ENCODE results near the gene H1-8.

H1-8 gene

DNA sequence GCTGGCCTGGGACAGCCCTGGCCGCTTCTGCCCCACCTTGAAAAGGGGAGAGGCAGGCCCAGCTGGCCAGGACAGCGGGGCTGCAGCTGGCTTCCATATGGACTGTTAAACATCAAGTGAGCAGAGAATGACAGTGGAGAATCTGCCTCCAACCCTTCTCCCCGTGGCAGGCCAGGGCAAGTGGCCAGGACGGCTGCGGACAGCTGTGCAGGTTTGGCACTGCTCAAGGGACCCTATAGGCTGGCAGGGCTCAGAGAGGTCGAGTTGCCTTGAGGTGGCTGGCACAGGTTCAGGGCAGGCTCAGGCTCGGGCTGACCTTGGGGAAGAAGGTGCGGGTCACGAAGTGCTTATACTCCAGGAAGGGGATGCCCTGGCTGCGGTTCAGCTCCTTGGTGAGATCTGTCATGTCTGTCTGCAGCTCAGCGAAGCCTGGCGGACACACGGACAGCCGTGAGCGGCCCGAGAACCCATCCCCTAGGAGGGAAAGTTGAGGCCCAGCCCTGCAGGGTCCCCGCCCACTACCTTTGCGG is 24.3 kb downstream of the H1-8 start:
- TF ChIP-seq, protein P1, sequence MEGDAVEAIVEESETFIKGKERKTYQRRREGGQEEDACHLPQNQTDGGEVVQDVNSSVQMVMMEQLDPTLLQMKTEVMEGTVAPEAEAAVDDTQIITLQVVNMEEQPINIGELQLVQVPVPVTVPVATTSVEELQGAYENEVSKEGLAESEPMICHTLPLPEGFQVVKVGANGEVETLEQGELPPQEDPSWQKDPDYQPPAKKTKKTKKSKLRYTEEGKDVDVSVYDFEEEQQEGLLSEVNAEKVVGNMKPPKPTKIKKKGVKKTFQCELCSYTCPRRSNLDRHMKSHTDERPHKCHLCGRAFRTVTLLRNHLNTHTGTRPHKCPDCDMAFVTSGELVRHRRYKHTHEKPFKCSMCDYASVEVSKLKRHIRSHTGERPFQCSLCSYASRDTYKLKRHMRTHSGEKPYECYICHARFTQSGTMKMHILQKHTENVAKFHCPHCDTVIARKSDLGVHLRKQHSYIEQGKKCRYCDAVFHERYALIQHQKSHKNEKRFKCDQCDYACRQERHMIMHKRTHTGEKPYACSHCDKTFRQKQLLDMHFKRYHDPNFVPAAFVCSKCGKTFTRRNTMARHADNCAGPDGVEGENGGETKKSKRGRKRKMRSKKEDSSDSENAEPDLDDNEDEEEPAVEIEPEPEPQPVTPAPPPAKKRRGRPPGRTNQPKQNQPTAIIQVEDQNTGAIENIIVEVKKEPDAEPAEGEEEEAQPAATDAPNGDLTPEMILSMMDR (IDR thresholded peaks at IDR 0.05): no peak

DNA sequence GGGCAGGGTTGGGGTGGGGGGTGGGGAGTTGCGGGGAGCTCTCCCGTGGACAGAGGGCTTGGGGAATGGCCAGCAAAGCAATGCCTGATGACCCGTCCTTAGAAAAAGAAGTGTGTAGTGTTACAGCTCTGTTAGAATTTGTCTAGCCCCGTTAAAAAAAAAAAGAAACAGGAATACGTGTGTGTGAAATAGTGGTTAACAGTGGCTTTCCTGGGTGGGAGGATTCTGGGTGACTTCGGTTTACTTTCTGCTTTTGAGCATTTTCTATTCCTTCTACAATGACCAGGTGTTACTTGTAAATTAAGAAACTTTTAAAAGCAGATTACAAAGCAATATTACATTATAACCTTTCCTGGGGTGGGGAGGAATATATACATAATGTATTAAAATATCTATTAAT is 25.0 kb downstream of the H1-8 start:
- TF ChIP-seq, protein P1 (IDR thresholded peaks at IDR 0.05): no peak

GRCh38 chr3:129569856-129570255 is 26.9 kb downstream of the H1-8 start:
- TF ChIP-seq, protein P1 (IDR thresholded peaks at IDR 0.05): no peak

GRCh38 chr3:129571605-129572547 is 28.9 kb downstream of the H1-8 start:
- TF ChIP-seq, protein P1 (IDR thresholded peaks at IDR 0.05): no peak

- TF ChIP-seq, protein P1 (IDR thresholded peaks at IDR 0.05): no peak
Measured at GRCh38 chr3:129572603-129573002, 29.6 kb downstream of the H1-8 start.

- TF ChIP-seq, protein P1 (IDR thresholded peaks at IDR 0.05): no peak
Measured at GRCh38 chr3:129573493-129573892, 30.5 kb downstream of the H1-8 start.

DNA sequence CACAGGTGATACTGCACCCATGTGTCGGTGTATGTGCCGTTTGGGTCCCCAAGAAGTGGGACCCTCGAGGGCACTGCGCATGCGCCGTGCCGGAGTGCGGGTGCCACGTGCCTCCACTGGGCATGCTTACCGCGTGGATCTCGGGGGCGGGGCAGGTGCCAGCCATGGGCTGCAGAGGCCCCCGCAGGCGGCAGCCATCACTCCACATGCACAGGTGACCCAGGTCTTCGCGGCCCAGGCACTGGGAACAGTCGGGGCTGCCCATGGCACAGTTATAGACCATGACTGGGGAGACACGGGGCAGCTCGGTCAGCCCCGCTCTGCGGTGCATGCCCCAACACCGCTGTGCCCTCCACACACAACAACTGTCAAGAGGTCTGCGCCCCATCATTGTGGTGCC is 31.2 kb downstream of the H1-8 start:
- TF ChIP-seq, protein P1 (IDR thresholded peaks at IDR 0.05): no peak
